Activated CD8-positive, alpha-beta T cell treated with anti-CD3 and anti-CD28 coated beads, Interleukin-2, amount 10 ng/mL, durations not matched to agents 7 days and 5 days (primary cell): Measurements from ENCODE around the gene ABLIM2. TPM values are rescaled to one million over a fixed set of nuclear protein-coding genes. Genes with fewer than 3 reads are reported as not detected.

Experiments
- microRNA-seq: library from miRNA; unstranded; fragments of <30 nt; microRNA quantifications from one replicate; pipeline ENCODE4 v1.2.0, GENCODE V29; 2022
- total RNA-seq, 2 experiments: library from RNA; stranded (reverse); gene quantifications; one replicate each; pipeline ENCODE4 v1.2.3, GENCODE V29; 2021

The ABLIM2 gene
- total RNA-seq, 2 experiments from 2014 or later = 0.42 to 0.55 TPM

Small RNA genes lying within 50 kb of the gene (microRNA-seq; reads per million reads assigned to microRNA genes)
- 119 reads per million, percentile 63 among the genes with 10 or more reads in this experiment for gene MIR95

Other genes starting within 250 kb of the ABLIM2 start
- gene AFAP1, start 219.0 kb downstream of the ABLIM2 start, total RNA-seq = 1 to 10 TPM; 5.3 to 6.2 TPM
- 1 to 10 TPM; 6.3 to 7.3 TPM for gene SH3TC1, start 40.5 kb upstream of the ABLIM2 start, total RNA-seq
- gene HTRA3, start 110.9 kb upstream of the ABLIM2 start, total RNA-seq = not detected